Esophagus muscularis mucosa (tissue), 4 donors: Measurements from ENCODE around the gene MMP24. TPM values are rescaled to one million over a fixed set of nuclear protein-coding genes. Genes with fewer than 3 reads are reported as not detected.
"Not testable (repeated sequence)": the region's sequence is repeated elsewhere in the genome, so short reads cannot be mapped to it uniquely, and the experiment has no call there.

Source experiments
- DNase-seq: peaks from one replicate; pipeline ENCODE4 v3.0.0-alpha.2; 2017; ENCODE audit errors: extremely low spot score
- H3K27ac ChIP-seq, 4 donors: fragments of 200-600 bp; sonication (generic); replicated peaks in 1 of 4; 1 replicate in 3 of 4; 2 replicates in 1 of 4; pipeline ENCODE4 v1.5.1; 2016 to 2019; ENCODE audit warnings: mild to moderate bottlenecking in 1 of 4
- H3K27me3 ChIP-seq, 4 donors: fragments of 200-600 bp; sonication (generic); one replicate each; pipeline versions ENCODE4 v1.5.1 to v1.6.0; 2016 to 2019
- H3K36me3 ChIP-seq, 4 donors: fragments of 200-600 bp; sonication (generic); one replicate each; pipeline ENCODE4 v1.5.1; 2016 to 2019
- H3K4me1 ChIP-seq, 4 donors: fragments of 200-600 bp; sonication (generic); one replicate each; pipeline ENCODE4 v1.5.1; 2016 to 2019
- H3K4me3 ChIP-seq, 4 donors: fragments of 200-600 bp; sonication (generic); 1 replicate in 2 of 4; 2 replicates in 2 of 4; pipeline ENCODE4 v1.5.1; 2016 to 2019; ENCODE audit warnings: mild to moderate bottlenecking in 4 of 4, moderate library complexity in 1 of 4
- H3K9me3 ChIP-seq, 4 donors: fragments of 200-600 bp; sonication (generic); 1 replicate in 3 of 4; 2 replicates in 1 of 4; pipeline ENCODE4 v1.5.1; 2016 to 2019
- CTCF ChIP-seq, 3 experiments: fragments of 200-600 bp in 2 of 3; fragments of 450-650 bp in 1 of 3; sonication (generic) in 2 of 3; IDR thresholded peaks; one replicate each; pipeline ENCODE4 v1.5.1; 2017 to 2019; ENCODE audit warnings: antibody characterized with exemption in 3 of 3, mild to moderate bottlenecking in 2 of 3, moderate library complexity in 1 of 3
- EP300 ChIP-seq: sonication (generic); formaldehyde crosslinking; IDR thresholded peaks from one replicate; pipeline ENCODE4 v1.6.1; 2017; ENCODE audit warnings: antibody characterized with exemption
- POLR2A ChIP-seq: fragments of 450-650 bp; IDR thresholded peaks from one replicate; pipeline ENCODE4 v1.6.1; 2017; ENCODE audit warnings: antibody characterized with exemption, moderate library complexity, mild to moderate bottlenecking, low read depth
- POLR2AphosphoS5 ChIP-seq, 2 donors: sonication (generic); formaldehyde crosslinking; IDR thresholded peaks; one replicate each; pipeline ENCODE4 v1.6.1; 2017; ENCODE audit warnings: antibody characterized with exemption in 2 of 2
- WGBS: methylation state at CpG from one replicate; pipeline ENCODE4 v1.1.5; 2018; 5-methylcytosine and 5-hydroxymethylcytosine counted together
- intact Hi-C: fragments of 100-400 bp; cut with DNase I; formaldehyde crosslinking; loops from one replicate; pipeline ENCODE4 v1.15.1; 2023
- total RNA-seq, 4 donors: library from RNA; depleted of rRNA; stranded (reverse); fragments of >200 nt; gene quantifications; one replicate each; pipeline versions ENCODE4 v1.1.0 to v1.2.1, GENCODE V29; 2016

The MMP24 gene
- total RNA-seq, 4 donors from 2014 or later, result 0.83 to 4.0 (median 2.0) TPM

- no peak for TF ChIP-seq POLR2A
- TF ChIP-seq EP300, result no peak
- TF ChIP-seq POLR2AphosphoS5 (IDR thresholded peaks at IDR 0.05), result no peak
- no peak for TF ChIP-seq CTCF (IDR thresholded peaks at IDR 0.05)
- Histone ChIP-seq H3K27me3 (no peaks in the 10 kb centered on the region), H3K27ac (no peak overlapping the region), H3K9me3 (no peaks in the 10 kb centered on the region), H3K36me3 (peaks cover 0 to 5% (median 0%) of the 10 kb centered on the region in 4 donors), H3K4me1 (no peaks in the 10 kb centered on the region), H3K4me3 (no peak overlapping the region)
- DNase-seq, result no peak
- 88% methylated on average over 7 of the region's 9 CpGs for WGBS
- intact Hi-C loops, result no loop called here
These were observed 22.4 kb downstream of the MMP24 start for GRCh38 chr20:35248641-35249475.

- TF ChIP-seq EP300 (no peak), POLR2A (no peak), CTCF (IDR thresholded peaks at IDR 0.05) (no peak), POLR2AphosphoS5 (IDR thresholded peaks at IDR 0.05) (no peak)
- WGBS, result 100% methylated on average over 2 of the region's 2 CpGs
- Histone ChIP-seq H3K9me3 (no peaks in the 10 kb centered on the region), H3K4me3 (no peak overlapping the region), H3K36me3 (peaks cover 3 to 23% (median 7%) of the 10 kb centered on the region in 4 donors), H3K27me3 (no peaks in the 10 kb centered on the region), H3K4me1 (no peaks in the 10 kb centered on the region), H3K27ac (no peak overlapping the region)
- DNase-seq, result no peak
- intact Hi-C loops, result no loop called here
These were observed 25.1 kb downstream of the MMP24 start for GRCh38 chr20:35251613-35251940.

- 73% methylated on average over 2 of the region's 2 CpGs for WGBS
- TF ChIP-seq POLR2AphosphoS5 (IDR thresholded peaks at IDR 0.05), result no peak
- no peak for TF ChIP-seq POLR2A
- TF ChIP-seq CTCF (IDR thresholded peaks at IDR 0.05), result no peak
- no peak for TF ChIP-seq EP300
These were observed 25.6 kb downstream of the MMP24 start for GRCh38 chr20:35252037-35252461.

GRCh38 chr20:35252598-35252997 is 26.1 kb downstream of the MMP24 start:
- H3K4me1 ChIP-seq, DNase-seq, H3K4me3 ChIP-seq, H3K27me3 ChIP-seq, H3K9me3 ChIP-seq, H3K27ac ChIP-seq, intact Hi-C loops: not testable (repeated sequence)
- peaks cover 3 to 19% (median 7%) of the 10 kb centered on the region in 4 donors for H3K36me3 ChIP-seq
- WGBS, result 83% methylated on average over 1 of the region's 2 CpGs

More at GRCh38 chr20:35252037-35252461, 25.6 kb downstream of the MMP24 start:
- Histone ChIP-seq H3K27ac (no peak overlapping the region), H3K9me3 (no peaks in the 10 kb centered on the region), H3K36me3 (peaks cover 3 to 23% (median 7%) of the 10 kb centered on the region in 4 donors), H3K4me3 (no peak overlapping the region), H3K4me1 (peaks cover 0 to 3% (median 0%) of the 10 kb centered on the region in 4 donors), H3K27me3 (no peaks in the 10 kb centered on the region)
- no peak for DNase-seq
- intact Hi-C loops, result no loop called here

- DNase-seq, result no peak
- TF ChIP-seq POLR2A, result no peak
- TF ChIP-seq CTCF (IDR thresholded peaks at IDR 0.05), result no peak
- no peak for TF ChIP-seq POLR2AphosphoS5 (IDR thresholded peaks at IDR 0.05)
- TF ChIP-seq EP300, result no peak
- Histone ChIP-seq H3K36me3 (peaks cover 3 to 19% (median 7%) of the 10 kb centered on the region in 4 donors), H3K9me3 (no peaks in the 10 kb centered on the region), H3K27ac (no peak overlapping the region), H3K4me1 (peaks cover 7 to 10% (median 9%) of the 10 kb centered on the region in 4 donors), H3K4me3 (no peak overlapping the region), H3K27me3 (no peaks in the 10 kb centered on the region)
- intact Hi-C loops, result no loop called here
- WGBS, result 90% methylated on average over 3 of the region's 3 CpGs
These were observed 26.5 kb downstream of the MMP24 start for GRCh38 chr20:35253010-35253409.
